EH (cell line): Measurements from ENCODE around the gene DNAJC16.
"Not testable (repeated sequence)": the region's sequence is repeated elsewhere in the genome, so short reads cannot be mapped to it uniquely, and the experiment has no call there.

Experiments
- DNase-seq: peaks from one replicate; pipeline ENCODE4 v3.0.0-alpha.2; 2015; ENCODE audit warnings: low read depth

Gene DNAJC16

DNA sequence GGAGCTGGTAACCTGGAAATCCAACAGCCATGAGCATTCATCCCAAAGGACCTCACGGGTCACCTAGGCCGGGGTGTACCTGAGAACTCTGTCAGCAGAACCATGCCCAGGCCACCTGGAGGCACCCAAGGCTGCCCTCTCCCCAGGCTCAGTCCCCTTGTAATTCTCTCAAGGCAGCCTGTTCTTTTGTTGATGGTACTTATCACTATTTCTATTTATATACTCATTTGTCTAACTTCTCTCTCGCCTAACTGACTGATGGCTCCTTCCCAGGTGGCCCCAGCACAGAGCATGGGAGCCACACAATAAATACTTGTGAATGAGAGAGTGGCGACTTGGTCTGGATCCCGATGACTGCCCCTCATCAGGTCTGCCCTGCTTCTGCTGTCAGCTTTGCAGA, 19.4 kb upstream of the DNAJC16 start:
- no peak for DNase-seq

DNA sequence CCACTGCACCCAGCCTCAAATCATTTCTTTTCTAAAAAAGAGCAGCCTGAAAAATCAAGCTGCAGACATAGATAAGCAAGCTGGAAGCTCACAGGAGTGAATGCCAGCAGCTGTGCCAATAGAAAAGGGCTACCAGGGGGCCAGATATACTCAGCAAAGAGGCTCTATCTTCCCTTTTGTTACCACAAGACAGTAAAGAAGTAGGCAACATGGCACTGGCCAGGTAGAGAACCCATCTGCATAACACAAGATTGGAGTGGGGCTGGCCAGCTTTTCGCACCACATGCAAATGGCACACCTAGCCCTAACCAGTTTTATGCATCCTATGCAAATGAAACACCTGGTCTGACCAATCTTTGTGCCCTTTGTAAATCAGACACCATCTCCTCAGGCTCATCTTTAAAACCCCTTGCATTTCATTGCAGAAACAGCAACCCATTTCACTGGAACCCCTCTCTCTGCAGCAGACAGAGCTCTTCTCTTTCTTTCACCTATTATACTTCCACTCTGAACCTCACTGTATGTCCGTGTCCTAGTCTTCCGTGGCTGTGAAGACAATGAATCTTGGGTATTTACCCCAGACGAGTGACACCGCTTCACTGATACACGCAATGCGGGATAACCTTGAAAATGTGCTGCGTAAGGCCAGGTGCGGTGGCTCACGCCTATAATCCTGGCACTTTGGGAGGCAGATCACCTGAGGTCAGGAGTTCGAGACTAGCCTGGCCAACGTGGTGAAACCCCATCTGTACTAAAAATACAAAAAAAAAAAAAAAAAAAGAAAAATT, 17.8 kb upstream of the DNAJC16 start:
- DNase-seq: no peak

DNA sequence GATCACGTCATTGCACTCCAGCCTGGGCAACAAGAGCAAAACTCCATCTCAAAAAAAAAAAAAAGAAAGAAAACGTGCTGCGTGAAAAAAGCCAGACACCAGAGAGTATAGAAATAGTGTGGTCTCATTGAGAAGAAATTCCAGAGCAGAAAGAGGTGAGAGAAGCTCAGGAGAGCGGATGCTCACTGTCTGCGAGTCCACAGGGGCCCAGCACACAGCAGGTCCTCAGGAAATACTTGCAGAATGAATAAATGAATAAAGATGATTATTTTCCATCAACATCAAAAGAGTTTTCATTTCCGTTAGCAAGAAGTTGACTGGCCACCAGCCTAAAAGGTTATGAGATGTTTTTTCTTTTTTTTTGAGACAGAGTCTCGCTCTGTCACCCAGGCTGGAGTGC, 17.1 kb upstream of the DNAJC16 start:
- DNase-seq: no peak

DNA sequence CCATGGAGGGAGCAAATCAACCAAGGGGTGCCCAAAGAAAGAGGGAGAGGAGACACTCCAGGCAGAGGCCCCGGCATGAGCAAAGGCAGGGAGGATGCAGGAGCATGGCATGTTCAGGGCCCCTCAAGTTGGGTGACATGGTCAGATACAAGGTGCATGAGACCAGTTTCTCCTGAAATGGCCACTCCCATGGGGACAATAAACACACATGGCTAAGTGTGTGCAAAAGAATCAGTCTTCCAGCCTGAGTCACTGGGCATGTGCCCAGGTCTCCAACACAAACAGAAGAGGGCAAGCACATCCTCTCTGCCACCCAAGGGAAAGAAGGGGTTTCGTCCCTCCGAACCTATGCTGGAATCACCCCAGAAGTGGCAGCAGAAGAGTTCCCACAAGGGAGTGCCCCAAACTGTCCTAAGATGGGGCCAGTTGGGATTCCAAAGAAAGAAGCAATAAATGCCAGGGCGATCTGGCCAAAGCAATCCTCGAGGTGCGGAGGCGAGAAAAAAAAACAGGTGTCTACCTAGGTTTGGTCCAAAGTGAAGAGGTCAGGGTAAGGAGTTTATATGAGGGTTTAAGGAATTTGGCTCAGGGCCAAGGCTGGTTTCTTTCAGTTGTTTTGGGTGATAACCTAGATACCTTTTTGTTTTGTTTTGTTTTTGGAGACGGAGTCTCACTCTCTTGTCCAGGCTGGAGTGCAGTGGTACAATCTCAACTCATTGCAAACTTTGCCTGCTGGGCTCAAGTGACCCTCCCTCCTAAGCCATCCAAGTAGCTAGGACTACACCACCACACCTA, 15.8 kb upstream of the DNAJC16 start:
- no peak for DNase-seq

DNA sequence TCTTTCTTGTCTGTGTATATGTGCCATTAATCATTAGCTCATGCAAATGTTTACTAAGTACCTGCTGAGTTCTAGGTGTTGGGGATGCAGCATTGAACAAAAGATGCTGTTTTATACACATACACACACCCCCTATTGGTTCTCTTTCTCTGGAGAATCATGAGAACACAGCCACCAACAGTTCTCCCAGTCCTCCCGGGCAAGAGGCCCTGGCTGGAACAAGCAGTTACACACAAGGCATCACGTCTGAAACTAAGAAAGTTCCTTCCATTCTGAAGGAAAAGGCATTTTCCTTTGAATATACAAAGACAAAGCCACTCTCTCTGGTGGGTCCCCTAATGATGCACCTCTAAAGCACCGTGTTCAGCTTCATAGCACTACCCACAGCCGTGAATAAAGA, 13.5 kb upstream of the DNAJC16 start:
- DNase-seq: no peak

DNA sequence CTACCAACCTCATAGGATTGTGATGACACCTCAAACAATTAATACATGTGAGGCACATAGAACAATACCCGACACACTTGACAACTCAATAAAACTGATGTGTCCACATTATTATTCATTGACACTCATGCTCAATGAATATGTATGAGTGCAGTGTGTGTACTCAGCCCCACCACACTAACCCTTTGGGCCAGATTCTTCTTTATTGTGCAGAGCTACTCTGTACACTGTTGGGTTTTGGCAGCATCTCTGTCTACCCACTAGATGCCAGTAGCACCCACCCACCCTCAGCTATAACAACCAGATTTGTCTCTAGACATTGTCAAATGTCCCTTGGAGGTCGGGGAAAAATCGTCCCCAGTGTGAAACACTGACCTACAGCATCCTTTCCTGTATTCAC, 12.7 kb upstream of the DNAJC16 start:
- DNase-seq: no peak

DNA sequence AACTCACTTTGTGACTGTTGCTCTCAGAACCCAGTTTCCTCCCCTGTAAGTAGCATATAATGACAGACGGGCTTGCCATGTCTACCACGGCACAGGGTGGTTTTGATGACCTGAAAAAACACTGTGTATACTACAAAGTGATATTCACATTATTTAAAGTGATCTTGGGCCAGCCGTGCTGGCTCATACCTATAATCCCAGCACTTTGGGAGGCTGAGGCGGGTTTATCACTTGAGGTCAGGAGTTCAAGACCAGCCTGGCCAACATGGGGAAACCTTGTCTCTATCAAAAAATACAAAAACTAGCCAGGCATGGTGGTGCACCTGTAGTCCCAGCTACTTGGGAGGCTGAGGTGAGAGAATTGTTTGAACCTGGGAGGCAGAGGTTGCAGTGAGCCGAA, 12.1 kb upstream of the DNAJC16 start:
- DNase-seq: not testable (repeated sequence)

DNA sequence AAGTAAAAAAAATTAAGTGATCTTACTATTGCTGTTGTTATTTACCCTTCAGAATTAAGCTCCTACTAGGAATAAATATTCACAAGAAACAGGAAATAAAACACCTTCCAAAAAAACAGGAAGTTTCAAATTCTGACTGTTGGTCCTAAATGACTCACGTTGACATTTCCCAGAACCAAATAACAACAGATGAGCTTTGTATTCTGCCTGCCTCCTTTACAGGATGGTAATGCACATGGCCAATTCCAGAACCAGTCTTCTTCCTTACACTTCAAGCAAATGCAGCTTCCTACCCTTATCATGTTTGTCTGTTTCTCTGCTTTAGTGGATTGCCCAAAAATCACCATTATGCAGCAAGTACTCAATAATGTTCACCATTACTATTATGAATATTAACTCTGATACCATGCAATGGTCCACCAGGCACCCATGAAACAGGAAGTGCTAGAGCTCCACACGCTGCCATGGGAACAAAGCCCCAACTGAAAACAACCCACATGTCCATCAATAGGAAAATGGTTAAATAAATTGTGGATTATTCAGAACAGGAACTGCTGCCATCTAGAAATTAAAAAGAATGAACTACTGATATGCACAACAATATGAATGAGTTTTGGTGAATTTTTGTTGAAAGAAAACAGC, 11.5 kb upstream of the DNAJC16 start:
- no peak for DNase-seq

DNA sequence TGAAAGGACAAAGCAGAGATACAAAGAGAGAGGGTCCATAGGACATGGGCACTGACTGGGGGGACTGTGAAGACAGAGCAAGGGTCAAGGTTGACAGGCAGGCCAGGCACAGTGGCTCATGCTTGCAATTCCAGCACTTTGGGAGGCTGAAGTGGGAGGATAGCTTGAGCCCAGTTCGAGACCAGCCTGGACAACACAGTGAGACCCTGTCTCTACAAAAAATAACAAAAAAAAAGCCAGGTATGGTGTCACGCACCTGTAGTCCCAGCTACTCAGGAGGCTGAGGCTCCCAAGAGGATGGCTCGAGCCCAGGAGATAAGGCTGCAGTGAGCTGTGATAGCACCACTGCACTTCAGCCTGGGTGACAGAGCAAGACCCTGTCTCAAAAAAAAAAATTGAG, 7.0 kb upstream of the DNAJC16 start:
- no peak for DNase-seq

DNA sequence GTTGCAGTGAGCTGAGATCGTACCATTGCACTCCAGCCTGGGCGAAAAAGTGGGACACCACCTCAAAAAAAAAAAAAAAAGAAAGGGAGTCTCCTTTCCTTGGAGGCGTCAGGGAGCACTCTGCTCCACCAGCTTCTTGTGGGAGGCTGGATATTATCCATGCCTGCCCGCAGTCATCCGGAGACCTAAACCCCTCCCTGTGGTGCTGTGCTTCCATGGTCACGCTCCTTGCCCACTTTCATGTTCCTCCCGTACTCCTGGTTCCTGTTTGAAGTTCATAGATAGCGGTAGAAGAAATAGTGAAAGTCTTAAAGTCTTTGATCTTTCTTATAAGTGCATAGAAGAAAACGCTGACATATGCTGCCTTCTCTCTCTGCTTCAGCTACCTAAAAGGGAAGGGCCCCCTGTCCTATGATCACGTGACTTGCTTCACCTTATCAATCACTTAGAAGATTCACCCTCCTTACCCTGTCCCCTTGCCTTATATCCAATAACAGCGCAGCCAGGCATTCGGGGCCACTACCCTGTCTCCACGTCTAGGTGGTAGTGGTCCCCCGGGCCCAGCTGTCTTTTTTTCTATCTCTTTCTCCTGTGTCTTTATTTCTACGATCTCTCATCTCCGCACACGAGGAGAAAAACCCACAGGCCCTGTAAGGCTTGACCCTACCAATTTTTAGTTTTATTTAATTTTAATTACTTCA, 5.3 kb upstream of the DNAJC16 start:
- DNase-seq: not testable (repeated sequence)

DNA sequence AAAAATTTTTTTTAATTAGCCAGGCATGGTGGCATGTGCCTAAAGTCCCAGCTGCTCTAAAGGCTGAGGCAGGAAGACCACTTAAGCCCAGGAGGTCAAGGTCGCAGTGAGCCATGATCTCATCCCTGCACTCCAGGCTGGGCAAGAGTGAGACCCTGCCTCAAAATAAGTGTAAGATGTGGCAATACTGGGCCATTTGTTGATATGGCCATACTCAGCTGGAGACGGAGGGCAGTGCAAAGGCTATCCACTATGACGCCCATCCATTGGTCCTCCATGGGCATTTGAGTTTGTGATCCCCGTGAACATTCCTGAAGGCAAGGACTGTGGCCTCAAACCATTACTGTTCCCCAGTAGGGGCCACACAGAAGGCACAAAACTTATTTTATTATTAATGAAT, 4.1 kb upstream of the DNAJC16 start:
- no peak for DNase-seq

DNA sequence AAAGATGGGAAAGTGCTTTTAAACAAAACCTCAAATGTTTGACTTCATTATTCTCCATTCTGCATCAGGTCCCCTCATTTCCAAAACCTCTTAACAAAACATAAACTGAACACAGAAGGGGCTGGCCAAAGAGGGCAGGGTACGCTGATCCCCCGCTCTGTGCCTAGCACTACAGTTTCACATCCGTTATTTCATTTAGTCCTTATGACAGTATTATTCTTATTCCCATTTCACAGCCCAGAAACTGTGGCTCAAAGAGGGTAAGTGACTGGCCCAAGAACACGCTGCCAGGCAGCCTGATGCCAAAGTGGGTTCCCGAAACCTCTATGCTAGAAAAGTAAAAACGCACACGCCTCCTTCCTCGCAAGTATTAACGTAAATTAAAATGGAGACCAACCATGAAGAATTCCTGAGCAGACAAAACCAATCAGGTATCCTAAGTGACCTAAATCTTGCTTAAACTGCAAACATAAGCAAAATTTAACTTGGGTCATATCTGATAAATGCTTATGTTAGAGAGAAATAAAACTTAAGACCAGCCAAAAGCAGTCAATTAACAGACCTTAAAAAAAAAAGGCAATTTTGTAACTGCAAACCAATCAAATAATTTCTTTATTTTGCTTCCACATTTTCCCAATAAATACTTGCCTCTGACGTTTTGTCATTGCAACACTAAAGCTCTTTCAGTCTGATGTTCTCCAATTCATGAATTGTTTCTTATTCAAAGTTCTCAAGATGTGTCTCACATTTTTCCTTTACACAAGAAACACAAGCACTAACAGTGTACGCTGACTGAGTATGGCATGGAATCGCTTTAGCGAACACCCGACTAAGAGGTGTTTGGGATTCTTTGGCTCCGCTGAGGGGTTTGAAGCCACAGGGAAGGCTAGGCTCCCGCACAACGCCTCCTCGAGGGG, 3.3 kb upstream of the DNAJC16 start:
- no peak for DNase-seq

DNA sequence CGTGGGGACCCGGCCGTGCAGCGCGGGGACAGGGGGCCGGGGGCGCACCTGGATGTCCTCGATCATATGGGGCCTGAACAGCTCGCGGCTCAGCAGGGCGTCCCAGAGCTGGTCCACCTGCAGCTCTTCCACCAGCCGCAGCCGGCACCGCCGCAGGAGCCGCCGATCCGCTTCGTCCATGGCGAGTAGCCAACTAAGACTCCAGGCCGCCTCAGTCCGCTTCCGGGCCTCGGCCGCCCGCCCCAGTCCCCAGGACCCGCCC, 2.7 kb upstream of the DNAJC16 start, which contains the start of gene CASP9:
Gene CASP9, minus strand, starts transcription at position 195 of the 262 bp plus-strand sequence. Its CDS starts 15 bp downstream, at position 180.
- no peak for DNase-seq

DNA sequence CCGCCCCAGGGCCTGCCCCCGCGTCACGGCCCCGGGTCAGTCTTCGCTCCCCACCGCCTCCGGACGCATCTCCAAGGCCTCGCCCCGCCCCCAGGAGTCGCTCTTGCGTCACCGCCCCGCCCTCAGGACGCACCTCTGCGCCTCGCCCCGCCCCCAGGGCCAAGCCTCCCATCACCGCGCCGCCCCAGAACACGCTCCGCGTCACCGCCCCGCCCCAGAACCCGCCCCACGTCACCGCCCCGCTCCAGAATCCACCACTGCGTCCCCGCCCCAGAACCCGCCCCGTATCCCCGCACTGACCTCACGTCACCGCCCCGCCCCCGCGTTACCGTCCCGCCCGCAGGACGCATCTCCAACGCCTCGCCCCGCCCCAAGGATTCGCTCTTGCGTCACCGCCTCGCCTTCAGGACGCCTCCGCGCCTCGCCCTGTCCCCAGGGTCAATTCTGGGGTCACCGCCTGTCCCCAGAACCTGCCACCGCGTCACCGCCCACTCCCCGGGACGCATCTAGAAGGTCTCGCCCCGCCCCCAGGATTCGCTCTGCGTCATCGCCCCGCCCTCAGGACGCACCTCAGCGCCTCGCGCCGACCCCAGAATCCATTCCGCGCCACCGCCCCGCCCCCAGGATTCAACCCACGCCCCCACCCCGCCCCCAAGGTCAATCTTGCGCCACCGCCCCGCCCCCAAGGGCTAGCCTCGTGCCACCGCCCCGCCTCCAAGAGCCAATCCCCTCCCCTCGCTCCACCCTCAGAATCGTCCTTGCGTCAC, 2.2 kb upstream of the DNAJC16 start:
- peak; percentile 96 for DNase-seq

DNA sequence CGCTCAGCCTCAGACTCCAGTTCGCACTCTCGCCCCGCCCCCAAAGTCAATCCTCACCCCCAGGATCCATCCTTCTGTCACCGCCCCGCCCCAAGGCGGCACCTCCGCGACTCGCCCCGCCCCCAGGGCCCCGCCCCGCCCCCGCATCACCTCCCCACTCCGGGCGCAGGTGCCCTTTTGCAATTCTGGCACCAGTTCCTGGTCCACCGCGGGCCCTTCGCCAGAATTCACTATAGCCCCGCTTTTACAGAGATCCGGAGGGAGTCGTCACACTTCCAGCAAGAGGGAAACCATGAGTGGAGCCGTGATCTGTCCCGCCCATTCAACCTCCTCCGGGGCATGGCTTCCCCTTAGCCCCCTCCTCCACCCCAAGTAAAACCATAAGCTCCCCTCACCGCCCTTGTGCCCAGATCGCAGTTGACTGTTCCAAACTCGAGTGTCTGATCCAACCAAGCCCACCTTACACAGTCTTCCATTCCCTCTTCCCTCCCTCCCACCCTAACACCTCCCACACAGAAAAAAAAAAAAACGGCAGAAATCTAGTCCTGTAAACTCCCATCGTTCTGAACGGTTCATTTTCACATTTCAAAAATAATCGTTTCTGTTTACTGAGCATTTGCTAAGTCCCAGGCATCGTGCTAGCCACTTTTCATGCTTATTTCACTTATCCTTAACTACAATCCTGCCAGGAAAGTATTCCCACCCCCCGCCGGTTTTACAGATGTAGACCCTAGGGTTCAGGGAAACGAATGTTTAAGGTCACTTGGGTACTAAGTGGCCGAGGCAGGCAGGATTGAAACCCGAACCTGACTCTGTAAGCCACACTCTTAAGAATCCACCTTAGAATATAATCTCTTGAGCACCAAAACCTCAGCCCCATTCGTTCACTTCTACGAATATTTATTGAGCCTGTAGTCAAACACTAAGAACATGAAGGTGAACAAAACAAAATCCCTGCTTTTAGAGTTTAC, 1.3 kb upstream of the DNAJC16 start:
- peak; percentile 99 for DNase-seq

DNA sequence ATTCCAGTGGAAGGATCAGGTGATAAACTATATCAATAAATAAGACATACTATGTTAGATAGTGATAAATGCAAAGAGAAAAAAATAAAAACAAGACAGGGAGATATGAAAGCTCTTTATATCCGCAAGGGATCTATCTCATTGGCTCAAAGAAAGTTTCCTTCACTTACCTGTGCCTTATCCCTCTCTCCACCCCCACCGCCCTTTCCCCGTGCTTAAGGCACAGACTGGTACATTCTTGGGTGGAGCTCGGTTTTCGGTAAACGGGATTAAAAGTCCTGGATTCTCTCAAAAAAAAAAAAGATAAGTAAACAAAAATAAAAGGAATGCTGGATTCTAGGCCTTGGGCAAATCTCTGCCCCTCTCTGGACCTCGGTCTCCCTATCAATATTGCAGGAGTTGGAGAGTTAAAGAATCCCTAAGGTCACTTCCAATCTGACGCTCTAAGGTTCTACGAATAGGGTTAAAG, 593 bp upstream of the DNAJC16 start:
- DNase-seq: no peak

DNA sequence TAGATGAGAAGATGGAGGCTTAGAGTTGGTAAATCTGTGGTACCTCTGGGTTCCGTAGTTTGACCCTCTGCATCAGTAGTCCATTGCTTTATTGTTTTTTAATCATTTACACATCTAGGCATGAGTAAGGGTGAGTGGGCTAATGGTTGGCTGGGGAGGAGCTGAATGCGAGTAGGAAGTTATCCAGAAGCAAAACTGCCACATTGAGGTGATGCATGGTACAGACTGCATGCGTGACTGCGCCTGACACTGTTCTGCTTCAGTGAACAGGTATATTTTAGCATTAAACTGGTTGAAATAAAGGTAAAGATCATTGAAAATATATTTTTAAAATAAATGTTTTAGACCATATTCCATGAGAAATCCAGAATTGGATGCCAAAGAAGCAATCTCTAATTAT, 4.4 kb downstream of the DNAJC16 start:
- no peak for DNase-seq

DNA sequence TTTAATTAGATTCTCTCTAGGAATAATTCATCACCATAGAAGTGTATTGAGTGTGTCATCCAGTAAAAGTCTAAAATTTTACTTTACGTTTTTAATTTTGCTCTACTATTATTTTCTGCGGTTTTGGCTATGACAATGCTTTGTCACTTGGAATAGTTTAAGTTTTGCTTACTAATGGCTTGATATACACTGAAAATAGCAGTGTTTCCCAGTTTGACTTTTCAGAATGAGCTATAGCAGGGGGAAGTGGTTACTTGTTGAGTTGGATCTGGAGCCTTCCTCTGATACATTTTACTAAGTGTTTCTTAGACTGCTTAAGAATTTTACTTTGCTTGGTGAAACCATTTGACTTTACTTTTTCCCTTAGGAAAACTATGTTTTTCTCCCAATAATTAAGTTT, 5.0 kb downstream of the DNAJC16 start:
- DNase-seq: no peak

DNA sequence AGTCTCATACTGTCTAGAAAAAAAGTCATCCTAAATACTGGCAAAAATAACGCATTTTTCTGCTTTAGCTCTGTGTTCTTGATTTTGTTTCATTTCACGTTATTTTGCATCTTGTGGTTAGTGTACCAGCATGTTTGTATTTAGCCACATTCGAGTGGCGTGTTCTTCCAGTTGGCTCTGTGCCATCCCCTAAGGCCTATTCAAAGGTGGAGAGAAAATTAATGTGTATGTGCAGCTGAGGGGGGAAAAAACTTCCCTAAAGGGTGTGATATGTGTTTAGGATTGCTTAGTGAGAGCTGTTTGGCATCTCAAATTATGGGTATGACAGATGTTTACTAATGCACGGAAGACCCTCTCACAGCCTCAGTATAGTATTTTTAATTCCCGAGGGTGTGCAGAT, 12.1 kb downstream of the DNAJC16 start:
- DNase-seq: no peak
